ENCODE measurements around the gene CCDC90B.

DNA sequence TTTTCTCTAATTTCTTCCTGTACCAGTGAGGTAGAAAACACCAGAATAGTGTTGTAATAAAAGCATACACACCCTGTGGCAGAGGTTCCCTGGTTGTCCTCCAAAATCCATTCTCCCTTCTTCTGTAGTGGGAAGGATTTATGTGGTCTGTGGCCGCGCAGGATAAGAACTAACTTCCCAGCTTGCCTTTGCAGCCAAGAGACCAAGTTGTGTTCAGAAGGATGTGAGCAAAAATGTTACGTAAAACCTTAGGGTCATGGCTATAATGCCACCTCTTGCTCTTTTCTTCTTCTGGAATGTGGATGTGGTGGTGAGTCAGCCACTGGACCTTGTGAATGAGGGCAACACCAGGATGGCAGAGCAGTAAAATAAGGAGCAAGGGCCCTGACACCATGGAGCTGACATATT is 28.4 kb downstream of the CCDC90B start:
- TF ChIP-seq TAF1 (IDR thresholded peaks at IDR 0.05; ENCODE audit: low read depth) (no peak), NFIC (IDR thresholded peaks at IDR 0.05) (no peak), EP300 (IDR thresholded peaks at IDR 0.05; ENCODE audit: borderline replicate concordance) (no peak), RAD21 (IDR thresholded peaks at IDR 0.05; ENCODE audit: low read depth) (no peak), TCF12 (IDR thresholded peaks at IDR 0.05; ENCODE audit: low read depth) (no peak), FOXM1 (IDR thresholded peaks at IDR 0.05; ENCODE audit: borderline replicate concordance, low read depth) (no peak), EGR1 (IDR thresholded peaks at IDR 0.05) (no peak), CREB1 (IDR thresholded peaks at IDR 0.05; ENCODE audit: low read depth) (no peak), CEBPB (IDR thresholded peaks at IDR 0.05) (no peak)
- TF ChIP-seq, protein P1, sequence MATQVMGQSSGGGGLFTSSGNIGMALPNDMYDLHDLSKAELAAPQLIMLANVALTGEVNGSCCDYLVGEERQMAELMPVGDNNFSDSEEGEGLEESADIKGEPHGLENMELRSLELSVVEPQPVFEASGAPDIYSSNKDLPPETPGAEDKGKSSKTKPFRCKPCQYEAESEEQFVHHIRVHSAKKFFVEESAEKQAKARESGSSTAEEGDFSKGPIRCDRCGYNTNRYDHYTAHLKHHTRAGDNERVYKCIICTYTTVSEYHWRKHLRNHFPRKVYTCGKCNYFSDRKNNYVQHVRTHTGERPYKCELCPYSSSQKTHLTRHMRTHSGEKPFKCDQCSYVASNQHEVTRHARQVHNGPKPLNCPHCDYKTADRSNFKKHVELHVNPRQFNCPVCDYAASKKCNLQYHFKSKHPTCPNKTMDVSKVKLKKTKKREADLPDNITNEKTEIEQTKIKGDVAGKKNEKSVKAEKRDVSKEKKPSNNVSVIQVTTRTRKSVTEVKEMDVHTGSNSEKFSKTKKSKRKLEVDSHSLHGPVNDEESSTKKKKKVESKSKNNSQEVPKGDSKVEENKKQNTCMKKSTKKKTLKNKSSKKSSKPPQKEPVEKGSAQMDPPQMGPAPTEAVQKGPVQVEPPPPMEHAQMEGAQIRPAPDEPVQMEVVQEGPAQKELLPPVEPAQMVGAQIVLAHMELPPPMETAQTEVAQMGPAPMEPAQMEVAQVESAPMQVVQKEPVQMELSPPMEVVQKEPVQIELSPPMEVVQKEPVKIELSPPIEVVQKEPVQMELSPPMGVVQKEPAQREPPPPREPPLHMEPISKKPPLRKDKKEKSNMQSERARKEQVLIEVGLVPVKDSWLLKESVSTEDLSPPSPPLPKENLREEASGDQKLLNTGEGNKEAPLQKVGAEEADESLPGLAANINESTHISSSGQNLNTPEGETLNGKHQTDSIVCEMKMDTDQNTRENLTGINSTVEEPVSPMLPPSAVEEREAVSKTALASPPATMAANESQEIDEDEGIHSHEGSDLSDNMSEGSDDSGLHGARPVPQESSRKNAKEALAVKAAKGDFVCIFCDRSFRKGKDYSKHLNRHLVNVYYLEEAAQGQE (IDR thresholded peaks at IDR 0.05; ENCODE audit: low read depth): no peak

Data from Ishikawa (cell line).